GM12874 (cell line): Measurements from ENCODE around the gene HSDL1.

Experiments
- CTCF ChIP-seq: IDR thresholded peaks from 2 replicates; pipeline ENCODE4 v1.5.1; 2011; ENCODE audit warnings: low read depth, mild to moderate bottlenecking, control low read depth, low read length, moderate library complexity; ENCODE audit not compliant: insufficient read depth

Gene HSDL1

DNA sequence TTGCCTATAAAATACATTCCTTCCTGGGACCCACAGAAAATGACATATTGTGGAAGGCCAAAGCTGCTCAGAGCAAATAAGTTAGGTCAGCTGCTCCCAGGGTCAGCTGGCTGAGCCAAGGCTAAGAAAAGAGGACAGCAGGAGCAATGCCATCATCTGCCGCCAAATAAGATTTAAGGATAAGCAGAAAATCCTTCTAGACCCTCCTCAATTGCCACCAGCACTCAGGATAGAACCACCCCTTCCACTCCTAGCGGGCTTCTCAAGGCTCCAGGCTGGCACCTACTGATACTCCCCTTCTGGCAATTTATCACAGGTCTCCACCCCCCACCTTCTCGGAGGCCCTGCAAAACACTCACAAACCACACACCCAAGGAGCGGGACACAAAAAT is 51.1 kb downstream of the HSDL1 start:
- no peak for TF ChIP-seq CTCF

DNA sequence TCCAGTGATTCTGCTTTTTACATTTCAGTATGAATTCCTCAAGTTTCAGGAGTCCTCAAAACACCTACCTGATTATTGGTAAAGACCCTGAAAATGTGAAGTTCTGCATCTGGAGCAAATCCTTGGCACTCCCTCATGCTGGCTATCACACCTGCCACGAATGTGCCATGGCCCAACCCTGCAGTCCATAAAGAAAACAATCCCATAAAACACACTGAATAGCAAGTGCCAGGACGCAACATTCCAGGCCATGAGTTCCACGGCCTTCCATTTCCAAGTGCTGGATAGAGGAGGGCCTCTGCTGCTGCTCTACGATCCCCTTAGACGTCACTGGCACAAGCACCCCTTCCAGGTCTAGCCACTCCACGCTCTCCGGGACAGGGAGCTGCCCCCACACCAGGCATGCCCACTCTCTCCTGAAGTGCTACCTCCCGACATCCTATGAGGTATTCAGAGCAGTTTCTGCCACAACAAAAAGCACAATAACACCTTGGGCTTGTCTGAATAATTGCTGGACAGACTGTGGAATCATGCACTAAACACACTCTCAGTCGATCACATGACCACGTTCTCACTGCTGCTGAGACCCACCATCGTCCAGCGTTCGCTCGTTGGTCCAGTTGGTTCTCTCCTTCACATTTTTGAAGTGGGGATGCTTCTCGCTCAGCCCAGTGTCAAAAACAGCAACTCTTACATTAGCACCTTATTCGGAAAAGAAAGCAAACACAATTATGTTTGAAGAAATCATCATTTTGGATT is 51.7 kb downstream of the HSDL1 start:
- TF ChIP-seq CTCF: no peak

GRCh38 chr16:84091460-84091859 is 53.5 kb downstream of the HSDL1 start:
- TF ChIP-seq CTCF: no peak

DNA sequence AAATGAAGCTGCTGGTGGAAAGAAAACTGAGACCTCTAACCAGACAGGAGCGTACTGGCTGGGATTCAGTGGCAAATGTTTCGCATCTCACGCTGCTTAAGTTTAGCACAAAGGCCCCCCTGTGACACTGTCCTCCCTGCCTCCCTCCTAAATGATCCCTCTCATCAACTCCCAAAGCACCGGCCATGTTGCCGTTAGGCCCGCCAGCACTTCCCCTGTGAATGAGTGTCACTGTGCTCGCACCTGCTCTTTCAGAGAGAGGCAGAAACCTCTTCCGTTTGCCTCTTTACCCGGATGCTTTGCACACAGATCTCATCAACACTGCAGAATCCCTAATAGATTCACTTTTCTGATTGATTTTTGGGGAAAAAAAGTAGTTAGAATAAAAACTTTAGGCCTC is 54.8 kb downstream of the HSDL1 start:
- no peak for TF ChIP-seq CTCF

- peak; percentile 60; the same call in 1 of the 2 replicates for TF ChIP-seq CTCF
Measured at GRCh38 chr16:84088695-84089395, 56.1 kb downstream of the HSDL1 start.

DNA sequence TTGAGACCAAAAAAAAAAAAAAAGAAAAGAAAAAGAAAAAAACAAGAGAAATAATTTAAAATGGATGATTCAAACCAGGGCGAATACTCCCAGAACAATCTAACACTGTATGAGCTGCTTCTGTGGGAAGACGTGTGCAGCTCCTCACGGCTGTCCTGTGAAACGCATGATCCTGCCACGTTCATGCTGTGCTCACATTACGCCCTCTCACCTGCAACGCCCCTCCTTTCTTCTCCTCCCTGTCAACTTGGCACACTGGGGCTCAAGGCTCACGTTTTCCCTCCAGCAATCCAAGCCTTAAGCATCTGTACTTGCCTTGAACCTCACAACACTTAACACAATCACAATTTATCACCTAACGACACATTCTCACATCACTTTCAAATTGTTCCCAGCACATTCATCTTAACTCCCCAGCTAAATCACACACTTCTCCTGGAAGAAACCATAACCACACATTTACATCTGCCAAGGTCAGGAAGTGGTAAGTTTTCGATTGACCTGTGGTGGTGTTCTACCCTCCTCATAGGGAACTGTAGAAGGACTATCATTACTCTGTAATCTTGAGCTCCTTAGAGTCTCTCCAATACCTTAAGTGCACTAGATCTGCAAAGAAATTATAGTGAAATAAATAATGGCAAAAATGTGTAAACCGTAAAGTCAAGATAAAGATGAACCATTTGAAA is 57.4 kb downstream of the HSDL1 start:
- no peak for TF ChIP-seq CTCF

DNA sequence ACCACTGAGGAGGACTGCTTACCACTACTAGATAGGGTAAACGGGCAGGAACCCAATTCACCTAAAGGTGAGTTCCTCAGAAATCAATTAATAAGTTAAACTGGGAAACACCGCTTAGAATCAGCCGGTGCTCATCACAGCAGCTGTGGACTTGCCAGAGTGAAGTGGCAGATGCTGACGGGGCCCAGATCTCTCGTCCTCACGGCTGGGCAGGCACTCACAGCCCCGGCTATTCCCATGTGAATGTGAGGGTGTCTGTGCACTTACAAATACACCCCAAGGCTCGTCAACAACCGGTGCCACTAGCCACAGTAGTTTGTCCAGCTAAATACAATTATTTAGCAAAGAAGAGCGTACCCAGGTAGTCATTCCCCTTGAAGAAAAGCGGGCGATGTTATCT is 58.0 kb downstream of the HSDL1 start:
- no peak for TF ChIP-seq CTCF
